Liver (tissue), 9 donors: ENCODE results near the gene DDR2. TPM values are rescaled to one million over a fixed set of nuclear protein-coding genes. Genes with fewer than 3 reads are reported as not detected.

Experiments
- DNase-seq: peaks from one replicate; pipeline ENCODE4 v3.0.0-alpha.2; 2017; ENCODE audit warnings: low spot score
- H3K27ac ChIP-seq, 2 donors: one replicate each; pipeline ENCODE4 v1.7.0; 2013; ENCODE audit warnings: inconsistent platforms in 2 of 2, low read length in 2 of 2, control low read depth in 1 of 2, low read depth in 1 of 2, mild to moderate bottlenecking in 1 of 2
- H3K27me3 ChIP-seq, 4 donors: one replicate each; pipeline versions ENCODE4 v1.6.1 to v1.7.0; 2013; ENCODE audit warnings: low read length in 3 of 4, inconsistent platforms in 1 of 4, mild to moderate bottlenecking in 1 of 4, moderate library complexity in 1 of 4; ENCODE audit not compliant: control insufficient read depth in 4 of 4, insufficient read depth in 4 of 4
- H3K36me3 ChIP-seq, 4 donors: one replicate each; pipeline versions ENCODE4 v1.6.1 to v1.7.0; 2013; ENCODE audit warnings: low read length in 3 of 4, mild to moderate bottlenecking in 3 of 4, low read depth in 1 of 4, moderate library complexity in 1 of 4; ENCODE audit not compliant: control insufficient read depth in 4 of 4, insufficient read depth in 3 of 4
- H3K4me1 ChIP-seq, 4 donors: one replicate each; pipeline versions ENCODE4 v1.6.1 to v1.7.0; 2013; ENCODE audit warnings: low read length in 3 of 4, mild to moderate bottlenecking in 3 of 4, moderate library complexity in 1 of 4; ENCODE audit not compliant: control insufficient read depth in 4 of 4, insufficient read depth in 4 of 4
- H3K4me3 ChIP-seq, 3 donors: one replicate each; pipeline versions ENCODE4 v1.6.1 to v1.7.0; 2013; ENCODE audit warnings: low read length in 3 of 3, control low read depth in 1 of 3, low read depth in 1 of 3, mild to moderate bottlenecking in 1 of 3
- H3K9ac ChIP-seq, 2 donors: one replicate each; pipeline ENCODE4 v1.7.0; 2013; ENCODE audit warnings: low read length in 2 of 2, mild to moderate bottlenecking in 2 of 2, moderate library complexity in 2 of 2, control low read depth in 1 of 2, low read depth in 1 of 2
- H3K9me3 ChIP-seq, 4 donors: one replicate each; pipeline versions ENCODE4 v1.6.1 to v1.7.0; 2013; ENCODE audit warnings: low read length in 3 of 4; ENCODE audit not compliant: control insufficient read depth in 4 of 4
- CTCF ChIP-seq: fragments of 150-350 bp; IDR thresholded peaks from 2 replicates; pipeline ENCODE4 v1.5.1; 2017; ENCODE audit warnings: improper control_type of control experiment, low read depth, low read length; ENCODE audit not compliant: missing input control
- EGR1 ChIP-seq, 2 donors: IDR thresholded peaks; 2 replicates each; pipeline ENCODE4 v1.6.1; 2016 to 2018; ENCODE audit warnings: antibody characterized with exemption in 2 of 2, low read depth in 2 of 2
- FOXA1 ChIP-seq: IDR thresholded peaks from 2 replicates; pipeline ENCODE4 v1.6.1; 2016; ENCODE audit warnings: antibody characterized with exemption
- FOXA2 ChIP-seq: IDR thresholded peaks from 2 replicates; pipeline ENCODE4 v1.6.1; 2016; ENCODE audit warnings: antibody characterized with exemption
- GABPA ChIP-seq, 2 donors: IDR thresholded peaks in 1 of 2; conservative IDR thresholded peaks in 1 of 2; 2 replicates each; pipeline ENCODE4 v1.6.1; 2016; ENCODE audit warnings: antibody characterized with exemption in 2 of 2, mild to moderate bottlenecking in 1 of 2, moderate library complexity in 1 of 2
- HNF4A ChIP-seq, 2 donors: conservative IDR thresholded peaks; 2 replicates each; pipeline ENCODE4 v1.6.1; 2016; ENCODE audit warnings: antibody characterized with exemption in 2 of 2, mild to moderate bottlenecking in 2 of 2
- HNF4G ChIP-seq: IDR thresholded peaks from 2 replicates; pipeline ENCODE4 v1.6.1; 2016; ENCODE audit warnings: antibody characterized with exemption
- JUND ChIP-seq, 2 donors: IDR thresholded peaks; 2 replicates each; pipeline ENCODE4 v1.6.1; 2016; ENCODE audit warnings: antibody characterized with exemption in 2 of 2
- RXRA ChIP-seq, 2 donors: IDR thresholded peaks; 2 replicates each; pipeline ENCODE4 v1.6.1; 2017 to 2018; ENCODE audit warnings: antibody characterized with exemption in 2 of 2, mild to moderate bottlenecking in 1 of 2
- SP1 ChIP-seq: IDR thresholded peaks from 2 replicates; pipeline ENCODE4 v1.6.1; 2018; ENCODE audit warnings: antibody characterized with exemption, mild to moderate bottlenecking
- TAF1 ChIP-seq: conservative IDR thresholded peaks from 2 replicates; pipeline ENCODE4 v1.6.1; 2016; ENCODE audit warnings: antibody characterized with exemption, mild to moderate bottlenecking
- ZBTB33 ChIP-seq: IDR thresholded peaks from 2 replicates; pipeline ENCODE4 v1.6.1; 2016; ENCODE audit warnings: antibody characterized with exemption
- WGBS: extraction: QIAGEN DNeasy Blood & Tissue Kit; methylation state at CpG from one replicate; pipeline ENCODE4 v1.1.7; 2013; 5-methylcytosine and 5-hydroxymethylcytosine counted together
- polyA plus RNA-seq, 2 donors: library from polyadenylated mRNA; stranded (reverse) in 1 of 2; unstranded in 1 of 2; fragments of 200-250 nt in 1 of 2; fragments of >200 nt in 1 of 2; fragmentation: Nextera tagmentation in 1 of 2; extraction: Ambion mirVana in 1 of 2; gene quantifications; one replicate each; pipeline versions ENCODE4 v1.2.1 to v1.2.3, GENCODE V29; 2013 to 2015
- total RNA-seq, 2 donors: library from RNA; depleted of rRNA; stranded (reverse); fragments of >200 nt; gene quantifications; one replicate each; pipeline ENCODE4 v1.2.3, GENCODE V29; 2014
- TF ChIP-seq, protein P1 (sequence below): IDR thresholded peaks from 2 replicates; pipeline ENCODE4 v1.6.1; 2016; ENCODE audit warnings: antibody characterized with exemption
- TF ChIP-seq, protein P2 (sequence below): IDR thresholded peaks from 2 replicates; pipeline ENCODE4 v1.6.1; 2016; ENCODE audit warnings: antibody characterized with exemption, mild to moderate bottlenecking
- donor health status: healthy.
- donor health status: healthy.
- donor health status: healthy.
- donor health status: healthy.
- donor health status: healthy.

Gene DDR2
- total and polyA plus RNA-seq, 4 donors, result 1.2 to 6.4 (median 2.1) TPM

DNA sequence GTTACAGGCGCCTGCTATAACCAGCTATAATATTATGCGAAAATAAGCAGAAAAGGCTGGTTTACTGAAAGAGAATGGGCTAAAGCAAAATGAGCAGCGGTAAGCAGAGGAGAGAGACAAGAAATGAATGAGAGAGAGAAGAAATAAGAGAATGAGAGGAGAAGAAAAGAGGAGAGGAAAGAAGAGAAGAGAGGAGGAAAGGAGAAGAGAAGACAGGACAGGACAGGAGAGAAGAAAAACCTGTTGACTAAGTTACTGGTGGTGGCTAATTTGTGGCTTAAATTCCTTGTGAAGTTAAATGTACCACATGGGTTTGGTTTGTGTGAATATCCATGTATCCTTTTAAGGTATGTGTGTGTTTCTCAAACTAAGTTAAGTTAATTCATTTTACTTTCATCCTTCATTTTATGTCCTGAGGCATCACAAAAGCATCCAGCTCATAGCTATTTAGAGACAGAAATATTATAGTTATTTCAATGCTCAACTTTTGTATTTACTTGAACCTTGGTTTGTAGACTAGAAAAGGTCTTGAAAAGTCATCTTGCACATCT is 3.1 kb upstream of the DDR2 start:
- H3K27ac ChIP-seq, result no peak overlapping the region

More for the DNA sequence above, 3.1 kb upstream of the DDR2 start:
- Histone ChIP-seq H3K4me1 (no peaks in the 10 kb centered on the region), H3K4me3 (no peak overlapping the region), H3K36me3 (no peaks in the 10 kb centered on the region), H3K9ac (no peak overlapping the region), H3K27me3 (no peaks in the 10 kb centered on the region), H3K9me3 (no peaks in the 10 kb centered on the region)
- TF ChIP-seq CTCF (no peak), HNF4G (no peak), SP1 (no peak), FOXA1 (no peak), ZBTB33 (no peak), FOXA2 (no peak), RXRA (IDR thresholded peaks at IDR 0.05) (no peak), TAF1 (no peak), HNF4A (conservative IDR thresholded peaks at IDR 0.05) (no peak), GABPA (IDR thresholded peaks at IDR 0.05 in 1 of 2, conservative IDR thresholded peaks at IDR 0.05 in 1 of 2) (no peak), JUND (IDR thresholded peaks at IDR 0.05) (no peak), EGR1 (IDR thresholded peaks at IDR 0.05; ENCODE audit: low read depth in 2 of 2) (no peak)
- TF ChIP-seq, protein P1, sequence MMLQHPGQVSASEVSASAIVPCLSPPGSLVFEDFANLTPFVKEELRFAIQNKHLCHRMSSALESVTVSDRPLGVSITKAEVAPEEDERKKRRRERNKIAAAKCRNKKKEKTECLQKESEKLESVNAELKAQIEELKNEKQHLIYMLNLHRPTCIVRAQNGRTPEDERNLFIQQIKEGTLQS, result no peak
- TF ChIP-seq, protein P2, sequence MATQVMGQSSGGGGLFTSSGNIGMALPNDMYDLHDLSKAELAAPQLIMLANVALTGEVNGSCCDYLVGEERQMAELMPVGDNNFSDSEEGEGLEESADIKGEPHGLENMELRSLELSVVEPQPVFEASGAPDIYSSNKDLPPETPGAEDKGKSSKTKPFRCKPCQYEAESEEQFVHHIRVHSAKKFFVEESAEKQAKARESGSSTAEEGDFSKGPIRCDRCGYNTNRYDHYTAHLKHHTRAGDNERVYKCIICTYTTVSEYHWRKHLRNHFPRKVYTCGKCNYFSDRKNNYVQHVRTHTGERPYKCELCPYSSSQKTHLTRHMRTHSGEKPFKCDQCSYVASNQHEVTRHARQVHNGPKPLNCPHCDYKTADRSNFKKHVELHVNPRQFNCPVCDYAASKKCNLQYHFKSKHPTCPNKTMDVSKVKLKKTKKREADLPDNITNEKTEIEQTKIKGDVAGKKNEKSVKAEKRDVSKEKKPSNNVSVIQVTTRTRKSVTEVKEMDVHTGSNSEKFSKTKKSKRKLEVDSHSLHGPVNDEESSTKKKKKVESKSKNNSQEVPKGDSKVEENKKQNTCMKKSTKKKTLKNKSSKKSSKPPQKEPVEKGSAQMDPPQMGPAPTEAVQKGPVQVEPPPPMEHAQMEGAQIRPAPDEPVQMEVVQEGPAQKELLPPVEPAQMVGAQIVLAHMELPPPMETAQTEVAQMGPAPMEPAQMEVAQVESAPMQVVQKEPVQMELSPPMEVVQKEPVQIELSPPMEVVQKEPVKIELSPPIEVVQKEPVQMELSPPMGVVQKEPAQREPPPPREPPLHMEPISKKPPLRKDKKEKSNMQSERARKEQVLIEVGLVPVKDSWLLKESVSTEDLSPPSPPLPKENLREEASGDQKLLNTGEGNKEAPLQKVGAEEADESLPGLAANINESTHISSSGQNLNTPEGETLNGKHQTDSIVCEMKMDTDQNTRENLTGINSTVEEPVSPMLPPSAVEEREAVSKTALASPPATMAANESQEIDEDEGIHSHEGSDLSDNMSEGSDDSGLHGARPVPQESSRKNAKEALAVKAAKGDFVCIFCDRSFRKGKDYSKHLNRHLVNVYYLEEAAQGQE, result no peak
- 97% methylated on average over 3 of the region's 3 CpGs for WGBS
- DNase-seq, result no peak
